Measurements from ENCODE around the gene PRTFDC1.

The PRTFDC1 gene

GRCh38 chr10:24884793-24885192, 67.6 kb downstream of the PRTFDC1 start:
- no peaks in the 10 kb centered on the region for H3K4me1 ChIP-seq
- H3K27me3 ChIP-seq (ENCODE audit: control insufficient read depth, insufficient read depth, low read length): no peaks in the 10 kb centered on the region
- no peak overlapping the region for H3K4me2 ChIP-seq (ENCODE audit: low read length)
- no peak overlapping the region for H3K9ac ChIP-seq
- H3K9me3 ChIP-seq (ENCODE audit: control insufficient read depth, low read length): no peaks in the 10 kb centered on the region
- H3K27ac ChIP-seq: no peak overlapping the region
- no peak overlapping the region for H2AFZ ChIP-seq
- H3K79me2 ChIP-seq: no peaks in the 10 kb centered on the region
- H3K4me3 ChIP-seq (ENCODE audit: low read depth, low read length): no peak overlapping the region
- H3K36me3 ChIP-seq (ENCODE audit: control insufficient read depth, insufficient read depth, low read length): no peaks in the 10 kb centered on the region
- TF ChIP-seq, protein P1, sequence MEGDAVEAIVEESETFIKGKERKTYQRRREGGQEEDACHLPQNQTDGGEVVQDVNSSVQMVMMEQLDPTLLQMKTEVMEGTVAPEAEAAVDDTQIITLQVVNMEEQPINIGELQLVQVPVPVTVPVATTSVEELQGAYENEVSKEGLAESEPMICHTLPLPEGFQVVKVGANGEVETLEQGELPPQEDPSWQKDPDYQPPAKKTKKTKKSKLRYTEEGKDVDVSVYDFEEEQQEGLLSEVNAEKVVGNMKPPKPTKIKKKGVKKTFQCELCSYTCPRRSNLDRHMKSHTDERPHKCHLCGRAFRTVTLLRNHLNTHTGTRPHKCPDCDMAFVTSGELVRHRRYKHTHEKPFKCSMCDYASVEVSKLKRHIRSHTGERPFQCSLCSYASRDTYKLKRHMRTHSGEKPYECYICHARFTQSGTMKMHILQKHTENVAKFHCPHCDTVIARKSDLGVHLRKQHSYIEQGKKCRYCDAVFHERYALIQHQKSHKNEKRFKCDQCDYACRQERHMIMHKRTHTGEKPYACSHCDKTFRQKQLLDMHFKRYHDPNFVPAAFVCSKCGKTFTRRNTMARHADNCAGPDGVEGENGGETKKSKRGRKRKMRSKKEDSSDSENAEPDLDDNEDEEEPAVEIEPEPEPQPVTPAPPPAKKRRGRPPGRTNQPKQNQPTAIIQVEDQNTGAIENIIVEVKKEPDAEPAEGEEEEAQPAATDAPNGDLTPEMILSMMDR (IDR thresholded peaks at IDR 0.05): no peak

DNA sequence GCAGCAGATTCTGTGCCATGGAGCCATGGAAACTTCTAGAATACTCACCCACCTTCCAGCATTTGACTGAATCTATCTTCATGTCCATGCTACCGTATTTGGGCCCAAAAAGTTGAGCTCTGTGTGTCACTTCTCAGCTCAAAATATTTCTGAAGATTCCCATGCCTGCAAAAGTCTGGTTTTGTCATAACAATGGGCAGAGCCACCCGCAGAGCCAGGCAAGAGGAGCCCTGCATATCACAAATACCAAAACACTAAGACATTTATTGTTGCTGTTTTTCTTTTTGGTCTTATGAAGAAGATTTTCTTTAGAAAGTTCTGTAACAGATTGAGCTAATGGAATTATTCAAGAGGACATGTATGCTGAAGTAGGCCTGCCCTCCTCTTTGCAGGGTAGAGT, 68.1 kb downstream of the PRTFDC1 start:
- Histone ChIP-seq H3K4me3 (ENCODE audit: low read depth, low read length) (no peak overlapping the region), H3K27ac (no peak overlapping the region), H3K79me2 (no peaks in the 10 kb centered on the region), H3K9ac (no peak overlapping the region), H3K27me3 (ENCODE audit: control insufficient read depth, insufficient read depth, low read length) (no peaks in the 10 kb centered on the region), H3K36me3 (ENCODE audit: control insufficient read depth, insufficient read depth, low read length) (no peaks in the 10 kb centered on the region), H3K9me3 (ENCODE audit: control insufficient read depth, low read length) (no peaks in the 10 kb centered on the region), H2AFZ (no peak overlapping the region), H3K4me1 (no peaks in the 10 kb centered on the region), H3K4me2 (ENCODE audit: low read length) (no peak overlapping the region)
- TF ChIP-seq, protein P1 (IDR thresholded peaks at IDR 0.05): no peak

DNA sequence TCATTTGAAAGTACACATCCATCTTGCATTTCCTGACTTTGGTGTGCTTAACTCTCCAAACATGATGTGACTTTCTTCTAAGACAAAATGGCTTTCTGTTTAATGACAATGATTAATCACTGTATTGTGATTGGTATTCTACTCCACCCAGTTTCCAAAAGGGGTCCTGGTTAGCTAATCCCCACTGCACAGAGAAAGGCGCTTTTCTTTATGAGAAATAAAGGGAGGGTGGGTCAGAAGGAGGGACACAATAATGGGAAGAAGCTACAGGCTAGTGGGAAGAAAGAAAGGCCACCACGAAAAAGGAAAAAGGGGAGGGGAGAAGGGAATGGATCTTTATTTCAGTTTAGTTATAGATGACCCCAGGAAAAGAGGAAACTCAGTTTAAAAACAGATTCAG, 69.2 kb downstream of the PRTFDC1 start:
- H3K4me2 ChIP-seq (ENCODE audit: low read length): no peak overlapping the region
- H3K27ac ChIP-seq: no peak overlapping the region
- H3K9me3 ChIP-seq (ENCODE audit: control insufficient read depth, low read length): no peaks in the 10 kb centered on the region

GRCh38 chr10:24882047-24882698, 70.2 kb downstream of the PRTFDC1 start:
- Histone ChIP-seq H3K36me3 (ENCODE audit: control insufficient read depth, insufficient read depth, low read length) (no peaks in the 10 kb centered on the region), H3K4me1 (no peaks in the 10 kb centered on the region), H3K4me2 (ENCODE audit: low read length) (no peak overlapping the region), H3K9me3 (ENCODE audit: control insufficient read depth, low read length) (no peaks in the 10 kb centered on the region), H3K27me3 (ENCODE audit: control insufficient read depth, insufficient read depth, low read length) (no peaks in the 10 kb centered on the region), H3K79me2 (no peaks in the 10 kb centered on the region), H3K27ac (no peak overlapping the region), H2AFZ (no peak overlapping the region), H3K9ac (no peak overlapping the region), H3K4me3 (ENCODE audit: low read depth, low read length) (no peak overlapping the region)
- TF ChIP-seq, protein P1 (IDR thresholded peaks at IDR 0.05): no peak

More for the DNA sequence above, 69.2 kb downstream of the PRTFDC1 start:
- Histone ChIP-seq H3K9ac (no peak overlapping the region), H3K4me3 (ENCODE audit: low read depth, low read length) (no peak overlapping the region), H3K36me3 (ENCODE audit: control insufficient read depth, insufficient read depth, low read length) (no peaks in the 10 kb centered on the region), H3K79me2 (no peaks in the 10 kb centered on the region), H3K4me1 (no peaks in the 10 kb centered on the region), H2AFZ (no peak overlapping the region), H3K27me3 (ENCODE audit: control insufficient read depth, insufficient read depth, low read length) (no peaks in the 10 kb centered on the region)
- TF ChIP-seq, protein P1 (IDR thresholded peaks at IDR 0.05): no peak

DNA sequence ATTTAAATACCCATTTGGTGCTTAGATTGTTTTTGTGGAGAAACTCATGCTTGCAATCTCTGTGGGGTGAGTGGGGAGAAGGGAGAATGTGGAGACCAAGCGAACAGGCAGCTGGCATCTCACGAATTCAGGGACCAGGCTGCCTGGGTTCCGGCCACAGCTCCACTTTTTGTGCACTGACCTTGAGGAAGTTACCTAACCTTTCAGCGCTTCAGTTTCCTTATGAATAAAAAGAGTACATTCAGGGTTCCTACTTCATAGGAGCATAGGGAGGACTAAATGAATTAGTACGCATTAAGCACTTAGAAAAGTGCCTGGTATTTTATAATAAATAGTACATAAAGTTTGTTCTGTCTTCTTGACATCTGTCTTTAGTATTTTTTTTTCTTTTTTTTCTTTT, 72.5 kb downstream of the PRTFDC1 start:
- Histone ChIP-seq H3K4me2 (ENCODE audit: low read length) (no peak overlapping the region), H3K9me3 (ENCODE audit: control insufficient read depth, low read length) (no peaks in the 10 kb centered on the region), H3K27me3 (ENCODE audit: control insufficient read depth, insufficient read depth, low read length) (no peaks in the 10 kb centered on the region), H3K79me2 (no peaks in the 10 kb centered on the region), H3K27ac (no peak overlapping the region), H3K4me1 (no peaks in the 10 kb centered on the region), H3K4me3 (ENCODE audit: low read depth, low read length) (no peak overlapping the region), H2AFZ (no peak overlapping the region), H3K9ac (no peak overlapping the region), H3K36me3 (ENCODE audit: control insufficient read depth, insufficient read depth, low read length) (no peaks in the 10 kb centered on the region)
- TF ChIP-seq, protein P1 (IDR thresholded peaks at IDR 0.05): no peak
